ENCODE data around the gene FAM89B.

FAM89B gene

DNA sequence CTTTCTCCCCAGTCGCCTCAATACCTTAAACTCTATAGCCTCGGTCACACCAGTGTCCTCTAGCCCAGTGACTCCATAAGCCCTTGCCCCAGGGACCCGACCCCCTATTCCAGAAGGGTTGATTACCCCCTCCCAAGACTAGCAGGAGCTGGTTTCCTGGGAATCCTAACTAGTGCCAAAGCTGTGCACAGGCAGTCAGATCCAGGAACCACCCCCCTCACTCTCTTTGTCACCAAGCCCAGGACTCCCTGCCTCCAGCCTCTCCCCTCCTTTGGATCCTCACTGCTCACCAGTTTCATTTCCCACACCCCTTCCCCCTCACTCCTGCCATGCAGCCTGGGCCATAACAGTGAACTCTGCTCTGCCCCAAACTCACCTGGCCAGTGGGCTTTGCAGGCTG lies 23.9 kb upstream of the FAM89B start:
- Histone ChIP-seq H3K36me3 (peaks cover 0 to 95% (median 53%) of the 10 kb centered on the region in 3 donors), H3K9me3 (no peaks in the 10 kb centered on the region), H3K27me3 (no peaks in the 10 kb centered on the region), H3K4me3 (no peak overlapping the region), H3K27ac (no peak overlapping the region), H3K4me1 (peaks cover 0 to 7% (median 4%) of the 10 kb centered on the region in 4 donors)
- TF ChIP-seq, protein P1, sequence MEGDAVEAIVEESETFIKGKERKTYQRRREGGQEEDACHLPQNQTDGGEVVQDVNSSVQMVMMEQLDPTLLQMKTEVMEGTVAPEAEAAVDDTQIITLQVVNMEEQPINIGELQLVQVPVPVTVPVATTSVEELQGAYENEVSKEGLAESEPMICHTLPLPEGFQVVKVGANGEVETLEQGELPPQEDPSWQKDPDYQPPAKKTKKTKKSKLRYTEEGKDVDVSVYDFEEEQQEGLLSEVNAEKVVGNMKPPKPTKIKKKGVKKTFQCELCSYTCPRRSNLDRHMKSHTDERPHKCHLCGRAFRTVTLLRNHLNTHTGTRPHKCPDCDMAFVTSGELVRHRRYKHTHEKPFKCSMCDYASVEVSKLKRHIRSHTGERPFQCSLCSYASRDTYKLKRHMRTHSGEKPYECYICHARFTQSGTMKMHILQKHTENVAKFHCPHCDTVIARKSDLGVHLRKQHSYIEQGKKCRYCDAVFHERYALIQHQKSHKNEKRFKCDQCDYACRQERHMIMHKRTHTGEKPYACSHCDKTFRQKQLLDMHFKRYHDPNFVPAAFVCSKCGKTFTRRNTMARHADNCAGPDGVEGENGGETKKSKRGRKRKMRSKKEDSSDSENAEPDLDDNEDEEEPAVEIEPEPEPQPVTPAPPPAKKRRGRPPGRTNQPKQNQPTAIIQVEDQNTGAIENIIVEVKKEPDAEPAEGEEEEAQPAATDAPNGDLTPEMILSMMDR (IDR thresholded peaks at IDR 0.05) = no peak
- no peak for DNase-seq
- intact Hi-C loops (cut with DNase I; ENCODE audit: low total_unique reads) = no loop called here

GRCh38 chr11:65549096-65549495 lies 23.2 kb upstream of the FAM89B start:
- intact Hi-C loops (cut with DNase I; ENCODE audit: low total_unique reads) = no loop called here
- H3K36me3 ChIP-seq = peaks cover 0 to 95% (median 54%) of the 10 kb centered on the region in 3 donors

GRCh38 chr11:65551572-65552387 lies 20.6 kb upstream of the FAM89B start:
- Histone ChIP-seq H3K4me3 (no peak overlapping the region), H3K27me3 (no peaks in the 10 kb centered on the region), H3K4me1 (peaks cover 0 to 36% (median 33%) of the 10 kb centered on the region in 4 donors), H3K9me3 (no peaks in the 10 kb centered on the region), H3K36me3 (peaks cover 0 to 69% (median 44%) of the 10 kb centered on the region in 3 donors), H3K27ac (no peak overlapping the region)
- intact Hi-C loops (cut with DNase I; ENCODE audit: low total_unique reads) = no loop called here
- no peak for DNase-seq
- TF ChIP-seq, protein P1 (IDR thresholded peaks at IDR 0.05) = peak; percentile 23 to 41

More at GRCh38 chr11:65549096-65549495, 23.2 kb upstream of the FAM89B start:
- H3K27me3 ChIP-seq = no peaks in the 10 kb centered on the region
- H3K9me3 ChIP-seq = no peaks in the 10 kb centered on the region
- no peak for DNase-seq
- peaks cover 0 to 14% (median 9%) of the 10 kb centered on the region in 4 donors for H3K4me1 ChIP-seq
- H3K27ac ChIP-seq = no peak overlapping the region
- TF ChIP-seq, protein P1 (IDR thresholded peaks at IDR 0.05) = no peak
- no peak overlapping the region for H3K4me3 ChIP-seq

DNA sequence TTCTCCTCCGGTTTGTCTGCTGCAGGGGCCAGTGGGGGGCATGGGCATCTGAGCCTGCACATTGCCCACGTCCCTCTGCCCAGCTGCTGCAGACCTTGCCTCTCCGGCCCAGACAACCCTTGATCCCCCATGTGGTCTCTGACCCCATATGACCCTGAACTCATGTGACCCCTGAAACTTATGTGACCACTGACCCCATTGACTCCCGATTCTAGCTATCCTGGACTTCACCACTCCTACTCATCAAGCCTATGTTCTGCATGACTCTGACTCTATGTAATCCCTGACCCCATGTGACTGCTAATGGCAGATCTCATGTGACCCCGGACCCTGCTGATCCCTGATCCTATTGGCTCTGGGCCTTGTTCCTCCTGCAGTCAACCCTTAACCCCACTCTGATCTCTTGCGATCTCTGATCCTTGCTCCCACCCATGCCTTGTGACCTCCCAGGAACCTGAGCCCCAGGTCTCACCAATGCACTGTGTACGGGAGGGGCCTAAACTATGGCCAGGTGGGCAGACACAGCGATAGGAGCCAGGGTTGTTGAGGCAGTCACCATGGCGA lies 19.9 kb upstream of the FAM89B start:
- Histone ChIP-seq H3K9me3 (no peaks in the 10 kb centered on the region), H3K36me3 (peaks cover 0 to 63% (median 38%) of the 10 kb centered on the region in 3 donors), H3K27me3 (no peaks in the 10 kb centered on the region), H3K4me3 (no peak overlapping the region), H3K27ac (no peak overlapping the region), H3K4me1 (peaks cover 0 to 42% (median 37%) of the 10 kb centered on the region in 4 donors)
- intact Hi-C loops (cut with DNase I; ENCODE audit: low total_unique reads) = no loop called here
- no peak for DNase-seq
- TF ChIP-seq, protein P1 (IDR thresholded peaks at IDR 0.05) = no peak

- Histone ChIP-seq H3K27ac (peak overlapping the region; percentile 96 to 98), H3K27me3 (no peaks in the 10 kb centered on the region), H3K9me3 (no peaks in the 10 kb centered on the region), H3K4me3 (no peak overlapping the region), H3K4me1 (peaks cover 0 to 42% (median 38%) of the 10 kb centered on the region in 4 donors), H3K36me3 (peaks cover 0 to 53% (median 33%) of the 10 kb centered on the region in 3 donors)
- no peak for DNase-seq
- TF ChIP-seq, protein P1 (IDR thresholded peaks at IDR 0.05) = no peak
- intact Hi-C loops (cut with DNase I; ENCODE audit: low total_unique reads) = no loop called here
These were observed 18.9 kb upstream of the FAM89B start for GRCh38 chr11:65553301-65554001.
